GM18520 (cell line): Measurements from ENCODE around the gene MYO1D.
"Not testable (repeated sequence)": the region's sequence is repeated elsewhere in the genome, so short reads cannot be mapped to it uniquely, and the experiment has no call there.

Experiments
- ATAC-seq: cut with Tn5 transposase; IDR thresholded peaks from one replicate; pipeline ENCODE4 v1.9.1; 2021; ENCODE audit not compliant: unreplicated experiment

The MYO1D gene

DNA sequence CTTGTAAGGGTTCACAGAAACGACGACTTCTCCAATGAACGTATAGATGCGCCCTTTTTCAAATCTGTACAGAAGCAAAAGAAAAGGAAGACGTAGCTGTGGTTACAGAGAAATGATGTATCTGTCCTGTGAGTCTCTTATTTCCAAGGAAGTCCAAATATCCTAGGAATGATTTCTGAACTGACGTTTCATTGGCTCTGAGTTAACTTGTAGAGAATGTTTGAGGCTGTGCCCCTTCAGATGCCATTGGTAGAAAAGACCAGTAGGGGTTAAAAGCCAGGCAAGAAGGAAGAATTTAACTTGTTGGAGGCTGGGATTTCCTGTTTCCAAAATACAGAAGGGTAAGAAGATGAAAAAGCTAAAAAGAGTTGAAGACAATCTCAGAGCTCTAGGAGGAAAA is 96.2 kb downstream of the MYO1D start:
- ATAC-seq: no peak

DNA sequence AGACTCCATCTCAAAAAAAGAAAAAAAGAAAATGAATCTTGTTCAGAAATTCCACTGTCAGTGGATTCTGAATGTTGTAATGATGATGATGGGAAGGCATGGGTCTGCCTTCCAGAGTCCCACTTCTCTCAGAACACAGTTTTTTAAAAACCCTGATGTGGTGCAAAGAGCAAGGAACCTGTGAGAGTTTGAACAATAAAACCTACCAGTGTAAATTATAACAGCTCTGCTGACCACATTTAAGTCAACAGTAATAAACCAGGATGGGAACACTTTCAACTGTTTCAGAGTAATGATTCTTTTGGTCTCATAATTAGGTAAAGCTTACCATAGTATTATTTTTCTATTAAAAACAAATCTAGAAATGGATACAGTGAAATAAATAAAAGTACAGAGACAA is 99.0 kb downstream of the MYO1D start:
- ATAC-seq: no peak

DNA sequence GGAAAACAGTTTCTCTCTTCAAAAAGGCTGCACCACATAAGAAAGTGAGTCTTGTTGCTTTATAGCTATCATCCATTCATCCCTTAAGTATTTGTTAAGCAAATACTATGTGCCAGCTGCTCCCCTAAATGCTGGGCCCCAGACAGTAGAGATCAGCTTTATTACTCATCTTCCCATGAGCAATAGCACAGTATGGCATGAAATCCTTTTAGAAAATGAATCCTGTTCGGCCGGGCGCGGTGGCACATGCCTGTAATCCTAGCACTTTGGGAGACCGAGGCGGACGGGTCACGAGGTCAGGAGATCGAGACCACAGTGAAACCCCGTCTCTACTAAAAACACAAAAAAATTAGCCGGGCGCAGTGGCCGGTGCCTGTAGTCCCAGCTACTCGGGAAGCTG is 99.5 kb downstream of the MYO1D start:
- ATAC-seq: no peak

DNA sequence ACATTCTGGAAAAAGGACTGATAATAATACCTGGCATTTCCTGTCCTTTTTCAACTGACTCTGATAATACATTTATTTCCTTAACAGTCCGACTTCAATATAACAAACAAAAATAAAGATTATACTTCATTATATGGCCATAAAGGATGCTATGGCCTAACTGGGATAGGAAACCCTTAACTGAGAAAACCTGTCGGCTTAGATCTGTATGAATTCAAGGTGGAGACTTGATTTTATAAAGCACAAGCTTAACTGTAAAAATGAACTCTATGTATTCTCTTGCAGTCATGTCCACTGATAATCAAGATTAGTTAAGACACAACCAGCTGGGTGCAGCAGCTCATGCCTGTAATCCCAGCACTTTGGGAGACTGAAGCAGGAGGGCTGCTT is 102.2 kb downstream of the MYO1D start:
- ATAC-seq: no peak

DNA sequence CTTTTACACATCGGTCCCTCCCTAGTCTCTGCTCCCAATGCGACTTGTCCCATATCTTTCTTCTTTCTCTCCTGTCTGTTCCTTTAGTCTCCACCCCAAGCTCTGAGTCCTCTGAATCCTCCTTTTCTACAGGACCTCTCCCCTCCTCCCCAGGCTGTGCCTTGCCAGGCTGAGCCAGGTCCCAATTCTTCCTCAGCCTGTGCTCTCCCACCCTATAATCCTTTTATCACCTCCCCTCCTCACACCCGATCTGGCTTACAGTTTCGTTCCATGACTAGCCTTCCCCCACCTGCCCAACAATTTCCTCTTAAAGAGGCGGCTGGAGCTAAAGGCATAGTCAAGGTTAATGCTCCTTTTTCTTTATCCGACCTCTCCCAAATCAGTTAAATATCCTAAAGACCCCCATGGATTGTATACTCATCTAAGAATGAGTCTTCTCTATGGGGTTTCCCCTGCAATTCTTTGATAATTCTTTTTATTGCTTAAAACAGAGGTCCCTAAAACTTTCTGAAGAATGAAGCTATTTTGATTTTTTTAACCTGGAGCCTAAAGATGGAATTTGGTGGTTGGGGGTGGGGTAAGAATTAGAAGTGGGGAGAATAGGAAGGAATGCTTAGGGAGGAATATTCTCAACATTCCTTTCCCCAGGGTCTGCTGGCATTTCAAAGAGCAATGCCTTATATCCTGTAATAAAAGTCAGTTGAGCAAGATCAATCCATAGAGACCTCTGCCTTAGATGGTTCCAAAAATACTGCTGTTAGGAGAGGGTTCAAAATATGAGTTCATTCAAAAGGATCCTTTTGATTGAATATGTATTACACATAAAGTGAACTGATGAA is 102.8 kb downstream of the MYO1D start:
- no peak for ATAC-seq

DNA sequence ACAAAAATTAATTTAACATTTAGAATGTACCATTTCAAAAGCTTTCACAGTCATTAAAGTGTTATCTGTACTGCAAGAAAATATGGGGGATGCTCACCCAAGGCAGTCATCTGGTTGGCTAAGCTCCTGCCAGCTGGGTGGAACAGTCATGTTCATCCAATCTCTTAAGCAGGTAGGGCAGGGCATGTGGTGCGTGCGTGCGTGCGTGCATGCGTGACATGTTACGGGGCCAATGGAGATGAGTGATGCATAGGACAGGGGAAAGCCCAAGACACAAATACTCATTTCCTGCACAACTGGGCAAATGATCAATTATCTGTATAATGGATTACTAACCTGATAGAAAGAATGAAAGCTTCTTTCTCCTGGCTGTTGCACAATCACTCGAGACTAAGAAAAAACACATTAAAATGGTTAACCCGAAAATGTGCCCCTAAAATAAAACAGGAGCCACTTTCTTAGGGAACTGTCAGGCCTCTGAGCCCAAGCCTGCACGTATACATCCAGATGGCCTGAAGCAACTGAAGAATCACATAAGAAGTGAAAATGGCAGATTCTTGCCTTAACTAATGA is 104.4 kb downstream of the MYO1D start:
- no peak for ATAC-seq

DNA sequence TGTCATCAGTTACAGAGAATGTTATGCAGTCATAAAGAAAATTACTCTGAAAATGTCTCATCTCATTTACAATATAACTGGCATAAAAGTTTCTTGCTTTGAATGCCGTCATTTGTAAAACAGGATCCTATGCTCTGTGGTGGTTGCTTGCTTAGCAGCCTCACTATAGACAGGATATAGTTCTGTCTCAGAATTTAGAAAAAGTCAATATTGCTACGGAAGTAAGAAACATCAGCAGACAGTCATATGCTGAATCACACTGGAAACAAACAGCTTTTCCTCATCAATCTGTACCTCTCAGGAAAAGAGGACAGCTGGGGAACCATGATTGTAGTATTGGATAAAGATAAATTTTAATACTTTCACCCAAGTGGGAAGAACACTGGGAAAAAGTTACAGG is 105.5 kb downstream of the MYO1D start:
- no peak for ATAC-seq

DNA sequence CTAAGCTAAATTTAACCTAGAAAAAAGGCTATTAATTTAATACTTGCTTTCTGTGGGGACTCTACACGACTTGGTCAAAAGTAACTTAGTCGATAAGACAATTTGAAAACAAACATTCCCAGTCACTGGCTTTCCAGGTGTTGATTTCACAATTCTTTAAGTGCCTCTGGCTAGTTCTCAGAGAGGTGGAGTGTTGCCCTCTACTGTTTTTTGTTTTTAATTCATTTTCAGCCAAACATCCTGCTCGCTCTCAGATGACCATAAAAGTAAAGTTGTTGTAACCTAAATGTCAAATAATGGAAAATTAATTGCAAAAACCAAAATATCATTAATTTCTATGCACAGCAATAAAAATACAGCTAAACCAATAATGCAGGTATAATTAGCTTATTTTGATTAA is 107.1 kb downstream of the MYO1D start:
- no peak for ATAC-seq

DNA sequence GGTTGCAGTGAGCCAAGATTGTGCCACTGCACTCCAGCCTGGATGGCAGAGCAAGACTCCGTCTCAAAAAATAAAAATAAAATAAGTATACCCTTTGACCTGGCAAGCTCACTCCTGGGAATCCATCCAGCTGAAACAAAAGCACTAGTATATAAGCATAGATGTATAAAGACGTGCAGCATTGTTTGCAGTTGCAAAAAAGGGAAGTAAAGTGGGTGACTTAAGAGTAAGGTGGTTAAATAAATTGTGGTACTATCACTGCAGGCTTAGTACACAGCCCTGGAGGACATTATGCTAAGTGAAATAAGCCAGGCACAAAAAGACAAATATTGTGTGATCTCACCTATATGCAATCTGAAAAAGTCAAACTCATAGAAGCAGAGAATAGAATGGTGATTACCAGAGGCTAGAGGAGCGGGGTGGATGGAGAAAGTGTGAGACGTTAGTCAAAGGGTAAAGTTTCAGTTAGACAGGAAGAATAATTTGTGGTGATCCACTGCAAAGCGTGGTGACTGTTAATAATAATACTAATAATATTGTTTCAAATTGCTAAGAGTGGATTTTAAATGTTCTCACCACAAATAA is 113.0 kb downstream of the MYO1D start:
- ATAC-seq: no peak

DNA sequence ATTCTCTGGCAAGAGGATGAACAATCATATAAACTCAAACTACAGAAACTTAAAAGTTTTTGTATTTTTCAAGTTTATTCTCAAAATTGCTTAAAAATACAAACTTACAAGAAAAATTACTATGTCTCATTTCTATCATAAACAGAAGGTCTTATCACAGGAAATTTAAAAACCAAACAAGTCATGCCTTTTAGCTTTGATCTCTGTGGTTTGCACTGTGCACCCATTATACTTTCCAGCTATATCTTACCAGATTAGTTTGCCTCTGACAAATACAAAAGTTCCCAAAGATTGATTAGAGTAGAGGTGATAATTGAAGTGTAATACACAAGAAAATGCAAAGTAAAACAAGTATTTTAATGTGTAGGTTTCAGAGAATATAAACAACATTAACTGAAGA is 117.4 kb downstream of the MYO1D start:
- ATAC-seq: no peak

DNA sequence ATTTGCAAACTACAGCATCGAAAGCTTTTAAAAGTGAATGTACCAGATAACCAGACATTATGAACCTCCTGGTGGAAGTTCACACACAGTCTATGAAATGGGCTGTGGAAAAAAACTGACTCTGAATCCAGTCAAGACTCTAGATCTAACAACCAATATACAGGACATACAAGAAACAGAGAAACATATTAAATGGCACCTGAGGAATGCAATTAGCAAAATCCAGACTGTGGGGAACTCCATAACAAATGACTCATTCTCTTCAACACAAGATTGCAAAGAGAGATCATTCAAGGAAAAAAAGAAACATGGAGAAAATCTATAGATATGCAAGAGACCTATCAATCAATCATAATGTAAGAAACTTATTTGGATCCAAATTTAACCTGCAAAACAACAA is 119.0 kb downstream of the MYO1D start:
- no peak for ATAC-seq

DNA sequence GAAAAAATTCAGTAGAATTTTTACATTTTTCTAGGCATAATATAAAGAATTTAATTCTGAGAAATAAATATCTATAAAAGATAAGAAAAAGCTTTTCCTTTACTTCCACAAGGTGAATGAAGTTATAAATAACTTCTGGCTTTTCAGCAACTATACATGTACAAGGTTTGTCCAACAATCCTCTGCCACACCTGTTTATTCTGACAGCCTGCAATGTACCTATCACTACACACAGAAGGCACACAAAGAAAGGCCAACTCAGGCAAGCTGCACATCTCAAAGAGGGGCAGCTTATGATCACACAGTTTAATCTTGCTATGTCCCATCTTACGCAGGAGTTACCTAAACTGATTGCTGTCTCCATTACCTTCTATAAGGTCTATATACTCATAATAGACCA is 120.2 kb downstream of the MYO1D start:
- no peak for ATAC-seq

DNA sequence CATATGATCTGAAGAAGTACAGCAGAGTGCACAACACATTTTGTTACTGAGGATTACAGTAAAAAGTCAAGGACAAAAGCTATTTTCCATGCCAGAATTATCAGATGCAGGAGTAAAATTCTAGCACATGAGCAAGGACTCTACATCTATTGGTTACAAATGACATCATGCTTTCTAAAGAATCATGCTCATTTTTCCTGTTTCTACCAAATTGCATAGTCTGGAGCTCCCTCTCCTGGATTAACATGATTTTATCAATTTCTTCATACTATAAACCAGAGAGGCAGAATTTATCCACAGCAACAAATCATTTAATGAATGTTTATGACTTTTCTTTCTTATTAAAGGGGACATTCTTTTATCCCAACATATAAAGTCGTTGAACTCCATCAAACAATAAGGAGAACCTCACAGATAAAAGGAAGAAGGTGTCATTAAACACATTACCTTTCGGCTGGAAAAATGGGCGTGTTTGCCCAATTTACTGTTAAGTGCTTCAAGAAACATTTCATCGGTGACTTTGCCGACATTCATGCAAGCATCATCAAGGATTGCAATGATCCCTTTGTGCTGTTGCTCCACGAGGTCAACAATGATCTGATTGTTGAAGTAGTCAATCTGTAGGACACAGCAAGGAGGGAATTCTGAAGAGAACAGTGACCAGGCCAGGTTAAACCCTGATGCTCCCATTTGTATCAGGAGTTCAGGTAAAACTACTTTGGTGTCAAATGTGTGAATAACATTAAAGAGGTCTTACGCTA is 121.7 kb downstream of the MYO1D start:
- no peak for ATAC-seq

DNA sequence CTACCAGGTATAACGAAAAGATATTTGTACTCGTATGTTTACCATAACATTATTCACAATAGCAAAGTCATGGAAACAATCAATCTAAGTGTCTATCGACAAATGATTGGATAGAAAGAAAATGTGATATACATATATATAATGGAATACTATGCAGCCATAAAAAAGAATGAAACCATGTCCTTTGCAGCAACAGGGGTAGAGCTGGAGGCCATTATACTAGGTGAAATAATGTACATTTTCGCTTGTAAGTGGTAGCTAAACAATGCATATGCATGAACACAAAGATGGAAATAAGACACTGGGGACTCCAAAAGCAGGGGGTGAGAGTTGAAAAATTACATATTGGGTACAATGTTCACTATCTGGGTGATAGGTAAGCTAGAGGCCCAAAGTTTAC is 124.0 kb downstream of the MYO1D start:
- ATAC-seq: no peak

DNA sequence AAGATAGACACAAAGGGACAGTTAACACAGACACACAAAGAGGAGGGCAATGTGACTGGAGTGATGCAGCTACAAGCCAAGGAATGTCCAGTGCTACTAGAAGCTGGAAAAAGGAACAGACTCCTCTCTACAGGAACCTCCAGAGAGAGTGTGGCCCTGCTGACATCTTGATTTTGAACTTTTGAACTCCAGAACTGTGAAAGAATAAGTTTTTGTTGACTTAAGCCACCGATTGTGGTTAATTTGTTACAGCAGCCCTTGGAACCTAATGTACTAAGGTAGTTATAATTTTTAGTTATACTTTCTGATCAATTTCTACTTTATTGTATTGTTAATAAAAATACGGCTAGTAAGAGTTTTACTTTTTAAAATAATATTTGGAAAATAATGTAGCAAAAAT is 129.1 kb downstream of the MYO1D start:
- no peak for ATAC-seq

DNA sequence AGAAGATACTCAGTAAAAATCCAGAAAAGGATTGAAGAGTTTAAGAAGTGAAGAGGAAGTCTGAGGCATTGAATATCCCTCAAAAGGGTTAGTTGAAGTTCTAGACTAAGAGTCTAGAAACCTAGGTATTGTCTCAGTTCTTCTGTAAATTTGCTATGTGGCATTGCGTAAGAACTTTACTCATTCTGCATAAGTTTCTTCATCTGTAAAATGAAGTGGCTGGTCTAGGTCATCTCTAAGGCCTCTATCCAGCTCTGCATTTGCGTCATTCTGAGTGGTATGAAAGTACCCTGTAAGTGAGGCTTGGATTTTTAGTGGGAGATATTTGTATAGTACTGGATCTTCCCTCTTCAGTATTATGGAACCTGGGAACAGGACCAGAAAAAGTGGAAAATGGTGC is 130.2 kb downstream of the MYO1D start:
- ATAC-seq: no peak

DNA sequence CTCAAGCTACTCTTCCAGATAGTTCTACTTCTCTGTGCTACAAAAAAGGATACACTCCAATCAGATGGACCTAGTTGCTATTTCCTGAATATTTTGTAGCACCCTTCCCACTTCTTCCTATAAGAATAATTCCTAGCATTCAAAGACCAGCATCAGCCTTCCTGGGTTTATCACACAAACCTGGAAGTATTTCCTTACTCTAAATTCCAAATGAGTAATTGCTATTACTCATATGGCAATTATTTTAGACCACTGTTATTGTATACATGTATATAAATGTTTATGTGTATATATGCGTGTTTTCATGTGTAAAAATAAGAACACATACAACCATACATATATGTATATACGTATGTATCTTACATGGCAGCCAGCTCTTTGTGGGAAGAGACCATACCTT is 130.6 kb downstream of the MYO1D start:
- no peak for ATAC-seq

DNA sequence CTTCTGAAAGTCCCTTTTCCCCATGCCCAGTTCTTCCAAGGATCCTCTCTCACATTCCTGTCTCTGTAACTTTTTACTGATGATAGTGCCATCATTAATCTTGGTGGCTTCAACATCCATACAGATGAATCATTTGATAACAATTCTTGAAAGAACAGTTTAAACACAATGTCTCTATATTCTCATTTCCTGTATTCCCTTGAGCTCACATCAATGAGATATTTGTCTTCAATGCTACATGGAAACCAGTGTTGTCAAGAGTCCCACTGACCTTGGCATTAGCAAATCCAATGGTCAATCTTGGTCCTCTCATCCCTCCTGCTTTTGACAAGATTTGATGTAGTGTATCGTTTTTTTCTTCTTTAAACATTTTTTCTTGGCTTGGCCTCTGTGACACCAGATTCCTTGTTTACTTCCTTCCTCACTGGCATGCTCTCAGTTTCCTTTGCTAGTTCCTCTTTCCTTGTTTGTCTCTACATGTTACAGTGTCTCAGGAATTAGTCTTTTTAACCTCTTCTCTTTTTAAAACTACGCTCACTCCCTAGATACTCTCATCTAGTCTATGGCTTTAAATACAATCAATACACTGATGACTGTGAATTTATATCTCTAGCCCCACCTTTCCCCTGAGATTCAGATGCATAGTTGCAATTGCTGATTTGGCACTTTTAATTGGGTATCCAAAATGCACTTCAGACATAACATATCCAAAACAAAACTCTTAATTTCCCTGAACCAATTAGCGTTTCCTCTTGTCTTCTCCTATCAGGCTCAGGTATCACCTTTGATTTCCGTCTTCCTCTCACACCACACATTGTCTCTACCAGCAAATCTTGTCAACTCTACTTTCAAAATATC is 134.0 kb downstream of the MYO1D start:
- ATAC-seq: no peak

DNA sequence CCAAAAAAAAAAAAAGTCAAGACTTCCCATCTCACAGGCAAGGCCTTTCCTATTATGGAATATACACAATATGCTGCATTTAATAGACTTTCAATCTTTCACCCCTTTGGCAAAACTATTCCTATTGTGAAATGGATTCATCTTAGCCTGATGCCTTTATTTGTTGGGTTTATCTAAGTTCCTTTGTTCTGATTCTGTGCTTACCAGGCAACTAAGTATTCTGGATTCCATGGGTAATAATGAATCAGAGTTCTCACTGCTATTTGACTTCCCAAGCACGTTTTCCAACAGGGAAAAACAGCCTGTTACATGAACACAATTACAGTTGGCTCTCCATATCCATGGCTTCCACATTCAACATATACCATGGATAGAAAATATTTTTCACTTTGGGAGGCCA is 135.5 kb downstream of the MYO1D start:
- ATAC-seq: no peak

DNA sequence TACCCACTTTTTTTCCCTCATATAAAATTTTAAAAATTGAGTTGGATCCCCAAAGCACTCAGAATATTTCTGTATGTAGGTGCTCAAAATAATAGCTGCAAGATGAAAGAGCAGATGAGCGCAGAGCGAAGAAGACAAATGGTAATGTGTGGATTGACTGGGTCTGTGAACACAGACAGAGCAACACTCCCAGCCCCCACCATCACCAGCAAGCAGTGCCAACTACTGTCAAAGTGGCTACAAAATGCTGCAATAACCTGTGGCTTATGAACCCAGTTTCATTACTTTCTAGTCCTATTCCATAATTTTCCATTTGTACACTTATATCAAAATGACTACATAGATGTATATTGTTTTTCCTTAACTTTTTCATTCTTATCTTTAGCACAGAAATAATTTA is 137.2 kb downstream of the MYO1D start:
- ATAC-seq: no peak

DNA sequence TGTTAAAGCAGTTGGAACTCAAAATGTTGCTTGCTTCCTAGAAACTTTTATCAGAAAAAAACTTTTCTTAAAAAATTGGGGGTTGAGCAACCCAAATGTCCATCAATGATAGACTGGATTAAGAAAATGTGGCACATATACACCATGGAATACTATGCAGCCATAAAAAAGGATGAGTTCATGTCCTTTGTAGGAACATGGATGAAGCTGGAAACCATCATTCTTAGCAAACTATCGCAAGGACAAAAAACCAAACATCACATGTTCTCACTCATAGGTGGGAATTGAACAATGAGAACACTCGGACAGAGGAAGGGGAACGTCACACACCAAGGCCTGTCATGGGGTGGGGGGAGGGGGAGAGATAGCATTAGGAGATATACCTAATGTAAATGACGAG is 137.8 kb downstream of the MYO1D start:
- not testable (repeated sequence) for ATAC-seq
